Smooth muscle cell (in vitro differentiated cells): ENCODE data around the gene CDKL1. TPM values are rescaled to one million over a fixed set of nuclear protein-coding genes. Genes with fewer than 3 reads are reported as not detected.

Source experiments
- DNase-seq: peaks from one replicate; lab custom pipeline; 2025; ENCODE audit not compliant: unreplicated experiment; lab: John Stamatoyannopoulos, UW
- H2AFZ ChIP-seq: fragments of 200-600 bp; sonication (generic); 2 replicates; pipeline ENCODE4 v1.6.0; 2016; ENCODE audit warnings: antibody characterized with exemption, low read depth, mild to moderate bottlenecking
- H3F3A ChIP-seq: fragments of 200-600 bp; sonication (generic); 2 replicates; pipeline ENCODE4 v1.6.0; 2017; ENCODE audit warnings: antibody characterized with exemption, low read depth
- H3K27ac ChIP-seq: fragments of 200-600 bp; sonication (generic); 2 replicates; pipeline ENCODE4 v1.5.1; 2016; ENCODE audit warnings: low read depth, mild to moderate bottlenecking
- H3K27me3 ChIP-seq: fragments of 200-600 bp; sonication (generic); 2 replicates; pipeline ENCODE4 v1.6.1; 2016; ENCODE audit warnings: low read depth, mild to moderate bottlenecking
- H3K36me3 ChIP-seq: fragments of 200-600 bp; sonication (generic); 2 replicates; pipeline ENCODE4 v1.5.1; 2016; ENCODE audit warnings: low read depth
- H3K4me1 ChIP-seq: fragments of 200-600 bp; sonication (generic); 2 replicates; pipeline ENCODE4 v1.5.1; 2016; ENCODE audit warnings: low read depth
- H3K4me2 ChIP-seq: fragments of 200-600 bp; sonication (generic); 2 replicates; pipeline ENCODE4 v1.6.0; 2016; ENCODE audit warnings: mild to moderate bottlenecking
- H3K4me3 ChIP-seq: fragments of 200-600 bp; sonication (generic); 2 replicates; pipeline ENCODE4 v1.5.1; 2016; ENCODE audit warnings: mild to moderate bottlenecking
- H3K79me2 ChIP-seq: fragments of 200-600 bp; sonication (generic); 2 replicates; pipeline ENCODE4 v1.6.0; 2016; ENCODE audit warnings: low read depth, mild to moderate bottlenecking
- H3K9ac ChIP-seq: fragments of 200-600 bp; sonication (generic); 2 replicates; pipeline ENCODE4 v1.6.0; 2016; ENCODE audit warnings: low read depth
- H3K9me3 ChIP-seq: fragments of 200-600 bp; sonication (generic); replicated peaks from 2 replicates; pipeline ENCODE4 v1.5.1; 2016; ENCODE audit warnings: low read depth
- H4K20me1 ChIP-seq: fragments of 200-600 bp; sonication (generic); 2 replicates; pipeline ENCODE4 v1.6.0; 2016; ENCODE audit warnings: low read depth
- CTCF ChIP-seq: fragments of 200-600 bp; sonication (generic); IDR thresholded peaks from 2 replicates; pipeline ENCODE4 v1.5.1; 2017; ENCODE audit warnings: borderline replicate concordance, mild to moderate bottlenecking, antibody characterized with exemption; ENCODE audit not compliant: insufficient read depth, poor library complexity, severe bottlenecking
- microRNA-seq: library from miRNA; unstranded; fragments of <30 nt; microRNA quantifications from one replicate; pipeline ENCODE4, GENCODE V29; 2016; ENCODE audit warnings: borderline number of aligned reads
- polyA plus RNA-seq: library from polyadenylated mRNA; unstranded; fragments of >200 nt; fragmentation: Nextera tagmentation; extraction: Ambion mirVana; gene quantifications from 2 replicates; pipeline ENCODE4 v1.2.1, GENCODE V29; 2016
- small RNA-seq: library from RNA; depleted of rRNA; stranded (forward); fragments of <200 nt; gene quantifications from one replicate; pipeline ENCODE3, GENCODE V24; 2014
- total RNA-seq: library from RNA; depleted of rRNA; stranded (reverse); fragments of >200 nt; gene quantifications from 2 replicates; pipeline ENCODE4 v1.2.3, GENCODE V29; 2014

Gene CDKL1
- total and polyA plus RNA-seq, 2 experiments from 2014 or later = 1.6 to 4.9 TPM

GRCh38 chr14:50285861-50286260 lies 110.8 kb downstream of the CDKL1 start:
- Histone ChIP-seq H3K4me1 (no peaks in the 10 kb centered on the region), H3K27ac (no peak overlapping the region), H3K27me3 (no peaks in the 10 kb centered on the region), H3K4me2 (no peak overlapping the region), H3K36me3 (no peaks in the 10 kb centered on the region), H3K9ac (no peak overlapping the region), H2AFZ (no peak overlapping the region), H4K20me1 (no peaks in the 10 kb centered on the region), H3K4me3 (no peak overlapping the region), H3K9me3 (no peaks in the 10 kb centered on the region), H3F3A (no peaks in the 10 kb centered on the region), H3K79me2 (no peaks in the 10 kb centered on the region)
- DNase-seq = no peak
- no peak for TF ChIP-seq CTCF

Small RNAs within 50 kb of the gene (microRNA-seq; reads per million reads assigned to microRNA genes)
- gene MIR4504 = not detected

Small RNAs within 50 kb of the gene (small RNA-seq; reads per million reads assigned to genes)
- not detected for gene MIR4504

Other genes starting within 250 kb of the CDKL1 start
- 37.5 and 42.7 TPM in 2 replicates for gene SOS2, start 165.3 kb downstream of the CDKL1 start, total RNA-seq
- gene SOS2, start 165.3 kb downstream of the CDKL1 start, polyA plus RNA-seq = 11.8 and 16.0 TPM in 2 replicates
- 3.5 and 4.2 TPM in 2 replicates for gene L2HGDH, start 84.7 kb downstream of the CDKL1 start, total RNA-seq
- 3.0 and 4.6 TPM in 2 replicates for gene L2HGDH, start 84.7 kb downstream of the CDKL1 start, polyA plus RNA-seq
- 1.6 and 14.5 TPM in 2 replicates for gene DMAC2L, start 84.6 kb downstream of the CDKL1 start, total RNA-seq
- gene DMAC2L, start 84.6 kb downstream of the CDKL1 start, polyA plus RNA-seq = 5.7 and 8.5 TPM in 2 replicates
- 101 and 115 TPM in 2 replicates for gene MAP4K5, start 135.7 kb upstream of the CDKL1 start, total RNA-seq
- gene MAP4K5, start 135.7 kb upstream of the CDKL1 start, polyA plus RNA-seq = 35.4 and 52.7 TPM in 2 replicates
- gene ATL1, start 163.3 kb upstream of the CDKL1 start, total RNA-seq = 1.8 and 2.1 TPM in 2 replicates
- gene ATL1, start 163.3 kb upstream of the CDKL1 start, polyA plus RNA-seq = 1.5 and 3.5 TPM in 2 replicates